Tibial artery (tissue), 4 donors: ENCODE results near the gene SHISA5.

Experiments used
- DNase-seq, 2 donors: peaks; one replicate each; pipeline ENCODE4 v3.0.0-alpha.2; 2019
- H3K27ac ChIP-seq, 2 donors: fragments of 200-600 bp; sonication (generic) in 1 of 2; 1 replicate in 1 of 2; 2 replicates in 1 of 2; pipeline ENCODE4 v1.5.1; 2018 to 2019; ENCODE audit warnings: mild to moderate bottlenecking in 1 of 2
- H3K27me3 ChIP-seq, 2 donors: fragments of 200-600 bp; sonication (generic) in 1 of 2; one replicate each; pipeline versions ENCODE4 v1.5.1 to v1.6.0; 2016 to 2019
- H3K36me3 ChIP-seq, 3 donors: fragments of 200-600 bp; sonication (generic) in 2 of 3; one replicate each; pipeline ENCODE4 v1.5.1; 2016 to 2019; ENCODE audit warnings: mild to moderate bottlenecking in 2 of 3
- H3K4me1 ChIP-seq, 4 donors: fragments of 200-600 bp; sonication (generic) in 2 of 4; 1 replicate in 3 of 4; 2 replicates in 1 of 4; pipeline ENCODE4 v1.5.1; 2016 to 2019
- H3K4me3 ChIP-seq, 2 donors: fragments of 200-600 bp; sonication (generic) in 1 of 2; 1 replicate in 1 of 2; 2 replicates in 1 of 2; pipeline ENCODE4 v1.5.1; 2018 to 2019; ENCODE audit warnings: mild to moderate bottlenecking in 2 of 2
- H3K9me3 ChIP-seq, 3 donors: fragments of 200-600 bp; sonication (generic) in 1 of 3; one replicate each; pipeline ENCODE4 v1.5.1; 2016 to 2019
- CTCF ChIP-seq, 2 experiments: fragments of 200-600 bp in 1 of 2; fragments of 450-650 bp in 1 of 2; IDR thresholded peaks; one replicate each; pipeline ENCODE4 v1.5.1; 2017 to 2019; ENCODE audit warnings: antibody characterized with exemption in 2 of 2, mild to moderate bottlenecking in 1 of 2, moderate library complexity in 1 of 2
- intact Hi-C: fragments of 100-400 bp; cut with DNase I; formaldehyde crosslinking; loops from one replicate; pipeline ENCODE4 v1.15.0; 2023; ENCODE audit warnings: low total_unique reads

The SHISA5 gene

GRCh38 chr3:48436855-48437254, 67.1 kb downstream of the SHISA5 start:
- Histone ChIP-seq H3K9me3 (no peaks in the 10 kb centered on the region), H3K4me1 (peaks cover 5 to 54% (median 40%) of the 10 kb centered on the region in 4 donors), H3K27me3 (no peaks in the 10 kb centered on the region), H3K27ac (no peak overlapping the region), H3K36me3 (peaks cover 0 to 19% (median 3%) of the 10 kb centered on the region in 3 donors), H3K4me3 (no peak overlapping the region)
- DNase-seq, result no peak
- TF ChIP-seq CTCF (IDR thresholded peaks at IDR 0.05), result no peak
- intact Hi-C loops, result loop anchor here (2.0 to 10.0 kb wide), 4 partner anchors 36 to 202 kb away; partner anchors contain the start of gene NME6

GRCh38 chr3:48436477-48436787, 67.5 kb downstream of the SHISA5 start:
- H3K27me3 ChIP-seq, result no peaks in the 10 kb centered on the region
- intact Hi-C loops, result loop anchor here (2.0 to 10.0 kb wide), 4 partner anchors 36 to 202 kb away; partner anchors contain the start of gene NME6
- no peak for TF ChIP-seq CTCF (IDR thresholded peaks at IDR 0.05)
- H3K4me1 ChIP-seq, result peaks cover 5 to 50% (median 38%) of the 10 kb centered on the region in 4 donors
- H3K9me3 ChIP-seq, result no peaks in the 10 kb centered on the region
- no peak overlapping the region for H3K4me3 ChIP-seq
- peak overlapping the region; percentile 93 to 99 for H3K27ac ChIP-seq
- peaks cover 0 to 15% (median 0%) of the 10 kb centered on the region in 3 donors for H3K36me3 ChIP-seq
- no peak for DNase-seq

- Histone ChIP-seq H3K4me1 (peaks cover 5 to 48% (median 35%) of the 10 kb centered on the region in 4 donors), H3K27ac (peak overlapping the region; percentile 93 to 99)
- peak; percentile 98 to 100 for TF ChIP-seq CTCF (IDR thresholded peaks at IDR 0.05)
Observed at GRCh38 chr3:48435774-48436476, 68.0 kb downstream of the SHISA5 start.

GRCh38 chr3:48435223-48435595, 68.8 kb downstream of the SHISA5 start:
- H3K36me3 ChIP-seq, result peaks cover 0 to 15% (median 0%) of the 10 kb centered on the region in 3 donors
- intact Hi-C loops, result loop anchor here (10.0 kb wide), 2 partner anchors 130 to 200 kb away; partner anchors contain the start of gene NME6
- H3K27me3 ChIP-seq, result no peaks in the 10 kb centered on the region
- no peak for TF ChIP-seq CTCF (IDR thresholded peaks at IDR 0.05)
- peaks cover 5 to 52% (median 39%) of the 10 kb centered on the region in 4 donors for H3K4me1 ChIP-seq
- DNase-seq, result no peak
- H3K9me3 ChIP-seq, result no peaks in the 10 kb centered on the region
- H3K4me3 ChIP-seq, result no peak overlapping the region
- peak overlapping the region; percentile 93 to 99 for H3K27ac ChIP-seq

More at GRCh38 chr3:48435774-48436476, 68.0 kb downstream of the SHISA5 start:
- H3K27me3 ChIP-seq, result no peaks in the 10 kb centered on the region
- no peaks in the 10 kb centered on the region for H3K9me3 ChIP-seq
- H3K4me3 ChIP-seq, result no peak overlapping the region
- peaks cover 0 to 15% (median 0%) of the 10 kb centered on the region in 3 donors for H3K36me3 ChIP-seq
- peak; percentile 88 to 92 for DNase-seq
- intact Hi-C loops, result loop anchor here (2.0 to 10.0 kb wide), 4 partner anchors 35 to 201 kb away; partner anchors contain the start of gene NME6

- H3K27me3 ChIP-seq, result no peaks in the 10 kb centered on the region
- peak overlapping the region; percentile 93 to 99 for H3K27ac ChIP-seq
- H3K4me1 ChIP-seq, result peaks cover 5 to 55% (median 42%) of the 10 kb centered on the region in 4 donors
- peak; percentile 20 to 64 for DNase-seq
- H3K9me3 ChIP-seq, result no peaks in the 10 kb centered on the region
- no peak overlapping the region for H3K4me3 ChIP-seq
- peaks cover 0 to 15% (median 0%) of the 10 kb centered on the region in 3 donors for H3K36me3 ChIP-seq
- TF ChIP-seq CTCF (IDR thresholded peaks at IDR 0.05), result no peak
- intact Hi-C loops, result loop anchor here (10.0 kb wide), 2 partner anchors 130 to 200 kb away; partner anchors contain the start of gene NME6
Observed at GRCh38 chr3:48434591-48435222, 69.3 kb downstream of the SHISA5 start.
